ENCODE measurements around the gene SLTM. TPM values are rescaled to one million over a fixed set of nuclear protein-coding genes. Genes with fewer than 3 reads are reported as not detected.
"Not testable (repeated sequence)": the region's sequence is repeated elsewhere in the genome, so short reads cannot be mapped to it uniquely, and the experiment has no call there.

The SLTM gene
- total RNA-seq, 1 donor from 2014 or later, result 93.0 TPM

GRCh38 chr15:58918239-58918638, 15.2 kb downstream of the SLTM start:
- DNase-seq, result no peak
- Histone ChIP-seq H3K4me3 (no peak overlapping the region), H3K4me1 (peaks cover 25% of the 10 kb centered on the region), H3K36me3 (peaks cover 68% of the 10 kb centered on the region), H3K27ac (no peak overlapping the region), H3K9me3 (no peaks in the 10 kb centered on the region), H3K27me3 (ENCODE audit: low read depth) (no peaks in the 10 kb centered on the region)
- intact Hi-C loops (cut with DNase I), result no loop called here
- no peak for TF ChIP-seq CTCF (IDR thresholded peaks at IDR 0.05)
- no peak for ATAC-seq

GRCh38 chr15:58917613-58918129, 15.8 kb downstream of the SLTM start:
- Histone ChIP-seq H3K36me3 (peaks cover 74% of the 10 kb centered on the region), H3K4me1 (peaks cover 24% of the 10 kb centered on the region)
- H3K4me3 ChIP-seq; H3K9me3 ChIP-seq; ATAC-seq; intact Hi-C loops (cut with DNase I); H3K27me3 ChIP-seq (ENCODE audit: low read depth); H3K27ac ChIP-seq: not testable (repeated sequence)
- peak; percentile 57 for DNase-seq

GRCh38 chr15:58916962-58917361, 16.5 kb downstream of the SLTM start:
- H3K36me3 ChIP-seq, result peaks cover 81% of the 10 kb centered on the region
- DNase-seq, result no peak
- intact Hi-C loops (cut with DNase I), result no loop called here
- H3K9me3 ChIP-seq, result no peaks in the 10 kb centered on the region
- H3K4me3 ChIP-seq, result no peak overlapping the region
- TF ChIP-seq CTCF (IDR thresholded peaks at IDR 0.05), result no peak
- peaks cover 24% of the 10 kb centered on the region for H3K4me1 ChIP-seq
- no peak overlapping the region for H3K27ac ChIP-seq
- H3K27me3 ChIP-seq (ENCODE audit: low read depth), result no peaks in the 10 kb centered on the region
- ATAC-seq, result no peak

GRCh38 chr15:58910456-58910855, 23.0 kb downstream of the SLTM start:
- no peaks in the 10 kb centered on the region for H3K9me3 ChIP-seq
- no peak for TF ChIP-seq CTCF (IDR thresholded peaks at IDR 0.05)
- peaks cover 79% of the 10 kb centered on the region for H3K36me3 ChIP-seq
- no peak overlapping the region for H3K27ac ChIP-seq
- intact Hi-C loops (cut with DNase I), result no loop called here
- H3K4me1 ChIP-seq, result peaks cover 5% of the 10 kb centered on the region
- H3K27me3 ChIP-seq (ENCODE audit: low read depth), result no peaks in the 10 kb centered on the region
- ATAC-seq (no peak), DNase-seq (no peak)
- no peak overlapping the region for H3K4me3 ChIP-seq

GRCh38 chr15:58909616-58910015, 23.9 kb downstream of the SLTM start:
- ATAC-seq (no peak), DNase-seq (no peak)
- H3K27me3 ChIP-seq (ENCODE audit: low read depth), result no peaks in the 10 kb centered on the region
- H3K4me1 ChIP-seq, result peaks cover 5% of the 10 kb centered on the region
- H3K9me3 ChIP-seq, result no peaks in the 10 kb centered on the region
- H3K4me3 ChIP-seq, result no peak overlapping the region
- peaks cover 79% of the 10 kb centered on the region for H3K36me3 ChIP-seq
- no peak for TF ChIP-seq CTCF (IDR thresholded peaks at IDR 0.05)
- intact Hi-C loops (cut with DNase I), result no loop called here
- no peak overlapping the region for H3K27ac ChIP-seq

- intact Hi-C loops (cut with DNase I), result no loop called here
- H3K27me3 ChIP-seq (ENCODE audit: low read depth), result no peaks in the 10 kb centered on the region
- no peak overlapping the region for H3K27ac ChIP-seq
- DNase-seq (no peak), ATAC-seq (no peak)
- H3K9me3 ChIP-seq, result no peaks in the 10 kb centered on the region
- TF ChIP-seq CTCF (IDR thresholded peaks at IDR 0.05), result no peak
- H3K4me1 ChIP-seq, result peaks cover 5% of the 10 kb centered on the region
- H3K4me3 ChIP-seq, result no peak overlapping the region
- peaks cover 78% of the 10 kb centered on the region for H3K36me3 ChIP-seq
Observed at GRCh38 chr15:58908550-58909309, 24.7 kb downstream of the SLTM start.
